ENCODE data around the gene SPAG17.

DNA sequence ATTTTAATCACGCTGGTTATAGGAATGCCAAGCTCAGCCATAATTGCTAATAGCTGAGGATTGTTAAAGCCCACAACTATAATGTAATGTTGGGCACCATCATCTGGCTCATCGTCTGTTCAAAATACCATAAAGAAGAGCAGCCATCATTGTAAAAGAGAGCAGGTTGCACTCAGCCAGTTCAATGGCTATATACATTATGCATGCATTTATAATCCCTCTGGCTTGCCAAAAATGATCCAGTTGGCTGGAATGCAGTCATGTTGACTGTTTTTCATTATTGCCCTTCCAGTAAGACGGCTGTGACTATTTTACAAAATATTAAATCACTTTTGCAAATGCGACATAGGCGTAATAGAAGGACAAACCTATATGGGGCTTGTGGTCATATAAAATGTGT lies 85.3 kb downstream of the SPAG17 start:
- TF ChIP-seq TAF1 (IDR thresholded peaks at IDR 0.05; ENCODE audit: borderline replicate concordance, insufficient read depth, low read length) (no peak), REST (IDR thresholded peaks at IDR 0.05; ENCODE audit: insufficient read depth in 1 of 2, low read depth in 2 of 2, low read length in 2 of 2) (no peak), POLR2AphosphoS5 (IDR thresholded peaks at IDR 0.05; ENCODE audit: low read depth, low read length) (no peak)
